ENCODE data around the gene RNF223. TPM values are rescaled to one million over a fixed set of nuclear protein-coding genes. Genes with fewer than 3 reads are reported as not detected.

The RNF223 gene
- total and polyA plus RNA-seq, 2 of the 13 experiments (the other 11 are each of a cell fraction or from before 2014, with no cell fraction given): 0.03 TPM; not detected in 1

DNA sequence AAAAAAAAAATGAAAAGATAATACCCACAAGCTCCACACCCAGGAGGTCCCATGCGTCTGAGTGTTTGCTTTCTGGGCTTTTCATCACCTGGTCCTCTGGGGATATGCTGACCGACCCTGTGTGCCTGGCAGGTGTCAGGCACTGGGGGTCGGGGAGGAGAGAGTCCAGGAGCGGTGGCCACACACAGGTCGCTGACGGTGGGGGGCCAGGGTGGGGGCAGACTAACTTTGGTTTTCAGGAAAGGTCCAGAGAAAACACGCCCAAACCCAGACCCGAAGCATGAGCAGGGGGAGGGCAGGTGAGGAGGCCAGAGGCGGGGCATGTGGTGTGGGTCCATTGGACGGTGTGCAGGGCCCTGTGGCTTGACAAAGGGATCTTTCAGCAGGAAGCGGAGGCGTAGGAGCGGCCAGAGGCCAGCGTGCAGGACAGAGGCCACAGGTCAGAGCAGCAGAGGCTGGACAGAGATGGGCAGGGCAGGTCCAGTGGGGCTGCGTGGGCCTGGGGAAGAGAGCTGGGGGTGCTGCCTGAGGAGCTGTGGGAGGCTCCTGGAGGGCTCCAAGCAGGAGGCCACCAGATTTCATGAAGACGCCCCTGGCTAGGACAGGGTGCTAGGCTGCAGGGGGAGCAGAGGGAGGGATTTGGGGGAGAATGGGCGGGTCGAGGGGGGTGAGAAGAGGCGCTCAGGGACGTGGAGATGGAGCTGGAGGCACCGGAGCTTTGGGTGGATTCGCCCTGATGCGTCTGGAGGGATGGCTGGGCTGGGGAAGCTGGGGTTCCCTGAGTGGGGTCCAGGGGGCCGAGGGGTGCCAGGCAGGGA, 15.8 kb downstream of the RNF223 start (continued):
- TF ChIP-seq, protein P1, sequence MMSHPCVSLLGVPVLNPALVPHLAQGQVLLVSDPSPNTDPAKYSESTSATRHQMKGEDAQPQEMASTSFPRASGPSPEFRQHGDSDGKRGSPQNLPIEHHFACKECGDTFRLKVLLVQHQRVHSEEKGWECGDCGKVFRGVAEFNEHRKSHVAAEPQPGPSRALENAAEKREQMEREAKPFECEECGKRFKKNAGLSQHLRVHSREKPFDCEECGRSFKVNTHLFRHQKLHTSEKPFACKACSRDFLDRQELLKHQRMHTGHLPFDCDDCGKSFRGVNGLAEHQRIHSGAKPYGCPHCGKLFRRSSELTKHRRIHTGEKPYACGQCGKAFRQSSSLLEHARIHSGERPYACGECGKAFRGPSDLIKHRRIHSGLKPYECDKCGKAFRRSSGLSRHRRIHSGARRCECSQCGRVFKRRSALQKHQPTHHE (CRISPR knock-in tag; IDR thresholded peaks at IDR 0.05; ENCODE audit: borderline replicate concordance): peak; percentile 53; the same call in 1 of the 2 replicates
- TF ChIP-seq MAZ (IDR thresholded peaks at IDR 0.05; ENCODE audit: borderline replicate concordance, low read depth, low read length) (peak; percentile 37; the same call in 1 of the 2 replicates), MAZ (CRISPR knock-in tag; IDR thresholded peaks at IDR 0.05; ENCODE audit: low read depth) (peak; percentile 70), ZNF350 (CRISPR knock-in tag; IDR thresholded peaks at IDR 0.05; ENCODE audit: borderline replicate concordance, low read depth) (peak; percentile 74; the same call in 1 of the 2 replicates), TCF7 (IDR thresholded peaks at IDR 0.05; ENCODE audit: low read depth) (no peak), ETV5 (CRISPR knock-in tag; IDR thresholded peaks at IDR 0.05; ENCODE audit: borderline replicate concordance) (peak; percentile 85), ZNF274 (CRISPR knock-in tag; IDR thresholded peaks at IDR 0.05) (0 out of 2 replicates have a peak, but pooled peaks have one; percentile 21)
- TF ChIP-seq, protein P2, sequence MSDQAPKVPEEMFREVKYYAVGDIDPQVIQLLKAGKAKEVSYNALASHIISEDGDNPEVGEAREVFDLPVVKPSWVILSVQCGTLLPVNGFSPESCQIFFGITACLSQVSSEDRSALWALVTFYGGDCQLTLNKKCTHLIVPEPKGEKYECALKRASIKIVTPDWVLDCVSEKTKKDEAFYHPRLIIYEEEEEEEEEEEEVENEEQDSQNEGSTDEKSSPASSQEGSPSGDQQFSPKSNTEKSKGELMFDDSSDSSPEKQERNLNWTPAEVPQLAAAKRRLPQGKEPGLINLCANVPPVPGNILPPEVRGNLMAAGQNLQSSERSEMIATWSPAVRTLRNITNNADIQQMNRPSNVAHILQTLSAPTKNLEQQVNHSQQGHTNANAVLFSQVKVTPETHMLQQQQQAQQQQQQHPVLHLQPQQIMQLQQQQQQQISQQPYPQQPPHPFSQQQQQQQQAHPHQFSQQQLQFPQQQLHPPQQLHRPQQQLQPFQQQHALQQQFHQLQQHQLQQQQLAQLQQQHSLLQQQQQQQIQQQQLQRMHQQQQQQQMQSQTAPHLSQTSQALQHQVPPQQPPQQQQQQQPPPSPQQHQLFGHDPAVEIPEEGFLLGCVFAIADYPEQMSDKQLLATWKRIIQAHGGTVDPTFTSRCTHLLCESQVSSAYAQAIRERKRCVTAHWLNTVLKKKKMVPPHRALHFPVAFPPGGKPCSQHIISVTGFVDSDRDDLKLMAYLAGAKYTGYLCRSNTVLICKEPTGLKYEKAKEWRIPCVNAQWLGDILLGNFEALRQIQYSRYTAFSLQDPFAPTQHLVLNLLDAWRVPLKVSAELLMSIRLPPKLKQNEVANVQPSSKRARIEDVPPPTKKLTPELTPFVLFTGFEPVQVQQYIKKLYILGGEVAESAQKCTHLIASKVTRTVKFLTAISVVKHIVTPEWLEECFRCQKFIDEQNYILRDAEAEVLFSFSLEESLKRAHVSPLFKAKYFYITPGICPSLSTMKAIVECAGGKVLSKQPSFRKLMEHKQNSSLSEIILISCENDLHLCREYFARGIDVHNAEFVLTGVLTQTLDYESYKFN (CRISPR knock-in tag; conservative IDR thresholded peaks at IDR 0.05): peak; percentile 89
- TF ChIP-seq, protein P3, sequence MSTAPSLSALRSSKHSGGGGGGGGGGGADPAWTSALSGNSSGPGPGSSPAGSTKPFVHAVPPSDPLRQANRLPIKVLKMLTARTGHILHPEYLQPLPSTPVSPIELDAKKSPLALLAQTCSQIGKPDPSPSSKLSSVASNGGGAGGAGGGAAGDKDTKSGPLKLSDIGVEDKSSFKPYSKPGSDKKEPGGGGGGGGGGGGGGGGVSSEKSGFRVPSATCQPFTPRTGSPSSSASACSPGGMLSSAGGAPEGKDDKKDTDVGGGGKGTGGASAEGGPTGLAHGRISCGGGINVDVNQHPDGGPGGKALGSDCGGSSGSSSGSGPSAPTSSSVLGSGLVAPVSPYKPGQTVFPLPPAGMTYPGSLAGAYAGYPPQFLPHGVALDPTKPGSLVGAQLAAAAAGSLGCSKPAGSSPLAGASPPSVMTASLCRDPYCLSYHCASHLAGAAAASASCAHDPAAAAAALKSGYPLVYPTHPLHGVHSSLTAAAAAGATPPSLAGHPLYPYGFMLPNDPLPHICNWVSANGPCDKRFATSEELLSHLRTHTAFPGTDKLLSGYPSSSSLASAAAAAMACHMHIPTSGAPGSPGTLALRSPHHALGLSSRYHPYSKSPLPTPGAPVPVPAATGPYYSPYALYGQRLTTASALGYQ (CRISPR knock-in tag; IDR thresholded peaks at IDR 0.05): 0 out of 2 replicates have a peak, but pooled peaks have one; percentile 53
- TF ChIP-seq, protein P4, sequence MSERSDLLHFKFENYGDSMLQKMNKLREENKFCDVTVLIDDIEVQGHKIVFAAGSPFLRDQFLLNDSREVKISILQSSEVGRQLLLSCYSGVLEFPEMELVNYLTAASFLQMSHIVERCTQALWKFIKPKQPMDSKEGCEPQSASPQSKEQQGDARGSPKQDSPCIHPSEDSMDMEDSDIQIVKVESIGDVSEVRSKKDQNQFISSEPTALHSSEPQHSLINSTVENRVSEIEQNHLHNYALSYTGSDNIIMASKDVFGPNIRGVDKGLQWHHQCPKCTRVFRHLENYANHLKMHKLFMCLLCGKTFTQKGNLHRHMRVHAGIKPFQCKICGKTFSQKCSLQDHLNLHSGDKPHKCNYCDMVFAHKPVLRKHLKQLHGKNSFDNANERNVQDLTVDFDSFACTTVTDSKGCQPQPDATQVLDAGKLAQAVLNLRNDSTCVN (CRISPR knock-in tag; IDR thresholded peaks at IDR 0.05; ENCODE audit: borderline replicate concordance): peak; percentile 74
- TF ChIP-seq, protein P5, sequence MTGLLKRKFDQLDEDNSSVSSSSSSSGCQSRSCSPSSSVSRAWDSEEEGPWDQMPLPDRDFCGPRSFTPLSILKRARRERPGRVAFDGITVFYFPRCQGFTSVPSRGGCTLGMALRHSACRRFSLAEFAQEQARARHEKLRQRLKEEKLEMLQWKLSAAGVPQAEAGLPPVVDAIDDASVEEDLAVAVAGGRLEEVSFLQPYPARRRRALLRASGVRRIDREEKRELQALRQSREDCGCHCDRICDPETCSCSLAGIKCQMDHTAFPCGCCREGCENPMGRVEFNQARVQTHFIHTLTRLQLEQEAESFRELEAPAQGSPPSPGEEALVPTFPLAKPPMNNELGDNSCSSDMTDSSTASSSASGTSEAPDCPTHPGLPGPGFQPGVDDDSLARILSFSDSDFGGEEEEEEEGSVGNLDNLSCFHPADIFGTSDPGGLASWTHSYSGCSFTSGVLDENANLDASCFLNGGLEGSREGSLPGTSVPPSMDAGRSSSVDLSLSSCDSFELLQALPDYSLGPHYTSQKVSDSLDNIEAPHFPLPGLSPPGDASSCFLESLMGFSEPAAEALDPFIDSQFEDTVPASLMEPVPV (CRISPR knock-in tag; IDR thresholded peaks at IDR 0.05): 0 out of 2 replicates have a peak, but pooled peaks have one; percentile 42
- TF ChIP-seq, protein P6, sequence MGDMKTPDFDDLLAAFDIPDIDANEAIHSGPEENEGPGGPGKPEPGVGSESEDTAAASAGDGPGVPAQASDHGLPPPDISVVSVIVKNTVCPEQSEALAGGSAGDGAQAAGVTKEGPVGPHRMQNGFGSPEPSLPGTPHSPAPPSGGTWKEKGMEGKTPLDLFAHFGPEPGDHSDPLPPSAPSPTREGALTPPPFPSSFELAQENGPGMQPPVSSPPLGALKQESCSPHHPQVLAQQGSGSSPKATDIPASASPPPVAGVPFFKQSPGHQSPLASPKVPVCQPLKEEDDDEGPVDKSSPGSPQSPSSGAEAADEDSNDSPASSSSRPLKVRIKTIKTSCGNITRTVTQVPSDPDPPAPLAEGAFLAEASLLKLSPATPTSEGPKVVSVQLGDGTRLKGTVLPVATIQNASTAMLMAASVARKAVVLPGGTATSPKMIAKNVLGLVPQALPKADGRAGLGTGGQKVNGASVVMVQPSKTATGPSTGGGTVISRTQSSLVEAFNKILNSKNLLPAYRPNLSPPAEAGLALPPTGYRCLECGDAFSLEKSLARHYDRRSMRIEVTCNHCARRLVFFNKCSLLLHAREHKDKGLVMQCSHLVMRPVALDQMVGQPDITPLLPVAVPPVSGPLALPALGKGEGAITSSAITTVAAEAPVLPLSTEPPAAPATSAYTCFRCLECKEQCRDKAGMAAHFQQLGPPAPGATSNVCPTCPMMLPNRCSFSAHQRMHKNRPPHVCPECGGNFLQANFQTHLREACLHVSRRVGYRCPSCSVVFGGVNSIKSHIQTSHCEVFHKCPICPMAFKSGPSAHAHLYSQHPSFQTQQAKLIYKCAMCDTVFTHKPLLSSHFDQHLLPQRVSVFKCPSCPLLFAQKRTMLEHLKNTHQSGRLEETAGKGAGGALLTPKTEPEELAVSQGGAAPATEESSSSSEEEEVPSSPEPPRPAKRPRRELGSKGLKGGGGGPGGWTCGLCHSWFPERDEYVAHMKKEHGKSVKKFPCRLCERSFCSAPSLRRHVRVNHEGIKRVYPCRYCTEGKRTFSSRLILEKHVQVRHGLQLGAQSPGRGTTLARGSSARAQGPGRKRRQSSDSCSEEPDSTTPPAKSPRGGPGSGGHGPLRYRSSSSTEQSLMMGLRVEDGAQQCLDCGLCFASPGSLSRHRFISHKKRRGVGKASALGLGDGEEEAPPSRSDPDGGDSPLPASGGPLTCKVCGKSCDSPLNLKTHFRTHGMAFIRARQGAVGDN (CRISPR knock-in tag; IDR thresholded peaks at IDR 0.05): peak; percentile 93

All from HepG2 (cell line).